Measurements from ENCODE around the gene SF3A1. TPM values are rescaled to one million over a fixed set of nuclear protein-coding genes. Genes with fewer than 3 reads are reported as not detected.

Gene SF3A1
- total and polyA plus RNA-seq, 2 of the 13 experiments (the other 11 are each of a cell fraction or from before 2014, with no cell fraction given), result 10.0 to 22.0 TPM

DNA sequence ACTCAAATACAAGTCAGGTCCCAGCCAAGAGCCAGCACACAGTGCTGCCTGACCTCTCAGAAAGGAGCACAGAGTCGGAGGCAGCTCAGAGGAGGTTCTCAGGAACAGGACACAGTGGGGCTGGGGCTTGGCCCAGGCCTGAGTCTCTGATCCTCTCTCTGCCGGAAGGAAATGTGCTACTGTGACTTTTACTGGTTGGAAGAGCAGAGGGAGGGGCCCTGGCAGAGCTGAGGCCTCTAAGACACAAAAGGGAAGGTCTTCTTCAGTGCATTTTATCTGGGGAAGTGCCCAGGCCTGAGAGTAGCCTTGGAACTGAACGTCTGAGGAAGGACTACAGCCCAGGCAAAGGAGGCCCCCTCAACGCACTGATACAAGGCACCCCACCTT is 51.2 kb downstream of the SF3A1 start (continued):
- TF ChIP-seq, protein P1, sequence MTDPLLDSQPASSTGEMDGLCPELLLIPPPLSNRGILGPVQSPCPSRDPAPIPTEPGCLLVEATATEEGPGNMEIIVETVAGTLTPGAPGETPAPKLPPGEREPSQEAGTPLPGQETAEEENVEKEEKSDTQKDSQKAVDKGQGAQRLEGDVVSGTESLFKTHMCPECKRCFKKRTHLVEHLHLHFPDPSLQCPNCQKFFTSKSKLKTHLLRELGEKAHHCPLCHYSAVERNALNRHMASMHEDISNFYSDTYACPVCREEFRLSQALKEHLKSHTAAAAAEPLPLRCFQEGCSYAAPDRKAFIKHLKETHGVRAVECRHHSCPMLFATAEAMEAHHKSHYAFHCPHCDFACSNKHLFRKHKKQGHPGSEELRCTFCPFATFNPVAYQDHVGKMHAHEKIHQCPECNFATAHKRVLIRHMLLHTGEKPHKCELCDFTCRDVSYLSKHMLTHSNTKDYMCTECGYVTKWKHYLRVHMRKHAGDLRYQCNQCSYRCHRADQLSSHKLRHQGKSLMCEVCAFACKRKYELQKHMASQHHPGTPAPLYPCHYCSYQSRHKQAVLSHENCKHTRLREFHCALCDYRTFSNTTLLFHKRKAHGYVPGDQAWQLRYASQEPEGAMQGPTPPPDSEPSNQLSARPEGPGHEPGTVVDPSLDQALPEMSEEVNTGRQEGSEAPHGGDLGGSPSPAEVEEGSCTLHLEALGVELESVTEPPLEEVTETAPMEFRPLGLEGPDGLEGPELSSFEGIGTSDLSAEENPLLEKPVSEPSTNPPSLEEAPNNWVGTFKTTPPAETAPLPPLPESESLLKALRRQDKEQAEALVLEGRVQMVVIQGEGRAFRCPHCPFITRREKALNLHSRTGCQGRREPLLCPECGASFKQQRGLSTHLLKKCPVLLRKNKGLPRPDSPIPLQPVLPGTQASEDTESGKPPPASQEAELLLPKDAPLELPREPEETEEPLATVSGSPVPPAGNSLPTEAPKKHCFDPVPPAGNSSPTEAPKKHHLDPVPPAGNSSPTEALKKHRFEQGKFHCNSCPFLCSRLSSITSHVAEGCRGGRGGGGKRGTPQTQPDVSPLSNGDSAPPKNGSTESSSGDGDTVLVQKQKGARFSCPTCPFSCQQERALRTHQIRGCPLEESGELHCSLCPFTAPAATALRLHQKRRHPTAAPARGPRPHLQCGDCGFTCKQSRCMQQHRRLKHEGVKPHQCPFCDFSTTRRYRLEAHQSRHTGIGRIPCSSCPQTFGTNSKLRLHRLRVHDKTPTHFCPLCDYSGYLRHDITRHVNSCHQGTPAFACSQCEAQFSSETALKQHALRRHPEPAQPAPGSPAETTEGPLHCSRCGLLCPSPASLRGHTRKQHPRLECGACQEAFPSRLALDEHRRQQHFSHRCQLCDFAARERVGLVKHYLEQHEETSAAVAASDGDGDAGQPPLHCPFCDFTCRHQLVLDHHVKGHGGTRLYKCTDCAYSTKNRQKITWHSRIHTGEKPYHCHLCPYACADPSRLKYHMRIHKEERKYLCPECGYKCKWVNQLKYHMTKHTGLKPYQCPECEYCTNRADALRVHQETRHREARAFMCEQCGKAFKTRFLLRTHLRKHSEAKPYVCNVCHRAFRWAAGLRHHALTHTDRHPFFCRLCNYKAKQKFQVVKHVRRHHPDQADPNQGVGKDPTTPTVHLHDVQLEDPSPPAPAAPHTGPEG (CRISPR knock-in tag; IDR thresholded peaks at IDR 0.05), result no peak
- TF ChIP-seq NFYC (CRISPR knock-in tag; IDR thresholded peaks at IDR 0.05) (no peak), ZNF777 (CRISPR knock-in tag; IDR thresholded peaks at IDR 0.05) (no peak), HNF4G (IDR thresholded peaks at IDR 0.05; ENCODE audit: borderline replicate concordance, low read depth, low read length) (no peak), HNF4G (CRISPR knock-in tag; IDR thresholded peaks at IDR 0.05; ENCODE audit: borderline replicate concordance, low read depth) (no peak), ZFP1 (CRISPR knock-in tag; IDR thresholded peaks at IDR 0.05) (no peak)
- TF ChIP-seq, protein P2, sequence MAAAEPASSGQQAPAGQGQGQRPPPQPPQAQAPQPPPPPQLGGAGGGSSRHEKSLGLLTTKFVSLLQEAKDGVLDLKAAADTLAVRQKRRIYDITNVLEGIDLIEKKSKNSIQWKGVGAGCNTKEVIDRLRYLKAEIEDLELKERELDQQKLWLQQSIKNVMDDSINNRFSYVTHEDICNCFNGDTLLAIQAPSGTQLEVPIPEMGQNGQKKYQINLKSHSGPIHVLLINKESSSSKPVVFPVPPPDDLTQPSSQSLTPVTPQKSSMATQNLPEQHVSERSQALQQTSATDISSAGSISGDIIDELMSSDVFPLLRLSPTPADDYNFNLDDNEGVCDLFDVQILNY (CRISPR knock-in tag; conservative IDR thresholded peaks at IDR 0.05), result no peak
- TF ChIP-seq, protein P3, sequence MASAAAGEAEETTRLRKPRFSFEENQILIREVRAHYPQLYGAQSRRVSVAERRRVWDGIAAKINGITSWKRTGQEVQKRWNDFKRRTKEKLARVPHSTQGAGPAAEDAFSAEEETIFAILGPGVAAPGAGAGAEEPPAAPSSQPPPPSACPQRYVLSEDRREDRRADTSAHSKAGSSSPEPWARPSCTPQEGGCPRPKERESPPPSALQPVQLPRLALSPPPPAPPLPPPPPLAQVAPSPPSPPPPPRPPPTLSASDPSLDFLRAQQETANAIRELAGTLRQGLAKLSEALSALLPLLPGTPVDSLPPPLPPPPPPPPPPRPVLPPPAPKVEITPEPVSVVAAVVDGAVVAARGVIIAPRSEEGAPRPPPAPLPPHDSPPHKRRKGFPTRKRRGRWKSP (CRISPR knock-in tag; IDR thresholded peaks at IDR 0.05), result no peak
